Left ventricle myocardium inferior (tissue), 1 donor: Measurements from ENCODE around the gene KRT36. TPM values are rescaled to one million over a fixed set of nuclear protein-coding genes. Genes with fewer than 3 reads are reported as not detected.
A peak's percentile ranks its signal among the peaks of the same experiment; 100 is the strongest.

Source experiments
- DNase-seq: peaks from one replicate; pipeline ENCODE4 v3.0.0-alpha.2; 2020
- H3K27ac ChIP-seq: fragments of 200-600 bp; replicated peaks from 2 replicates; pipeline ENCODE4 v1.8.0; 2021
- H3K27me3 ChIP-seq: fragments of 200-600 bp; 2 replicates; pipeline ENCODE4 v1.8.0; 2021; ENCODE audit warnings: low read depth
- H3K36me3 ChIP-seq: fragments of 200-600 bp; 2 replicates; pipeline ENCODE4 v1.8.0; 2021
- H3K4me1 ChIP-seq: fragments of 200-600 bp; 2 replicates; pipeline ENCODE4 v1.8.0; 2021
- H3K4me3 ChIP-seq: fragments of 200-600 bp; 2 replicates; pipeline ENCODE4 v1.8.0; 2021; ENCODE audit warnings: mild to moderate bottlenecking, moderate library complexity
- H3K9me3 ChIP-seq: fragments of 200-600 bp; replicated peaks from 2 replicates; pipeline ENCODE4 v1.8.0; 2021
- CTCF ChIP-seq: fragments of 200-600 bp; IDR thresholded peaks from 2 replicates; pipeline ENCODE4 v1.8.0; 2021; ENCODE audit warnings: antibody characterized with exemption, mild to moderate bottlenecking, borderline replicate concordance
- intact Hi-C: fragments of 100-400 bp; cut with micrococcal nuclease; formaldehyde crosslinking; loops from one replicate; pipeline ENCODE4 v1.11.0; 2022
- total RNA-seq: library from RNA; stranded (reverse); fragmentation: NEBNext Ultra II Directional; extraction: Animal tissue kit (Norgen Biotek cat#: 25700); gene quantifications from one replicate; pipeline ENCODE4 v1.2.1, GENCODE V29; 2021
- donor health status: DM: no; HTN: yes; CAD: no; lungs with severe emphysema.

KRT36 gene
- total RNA-seq, 1 donor from 2014 or later = not detected

GRCh38 chr17:41531993-41532392, 42.3 kb upstream of the KRT36 start:
- Histone ChIP-seq H3K4me3 (no peak overlapping the region), H3K9me3 (no peaks in the 10 kb centered on the region), H3K27ac (no peak overlapping the region), H3K4me1 (peaks cover 10% of the 10 kb centered on the region), H3K36me3 (no peaks in the 10 kb centered on the region), H3K27me3 (peaks cover 97% of the 10 kb centered on the region)
- intact Hi-C loops = no loop called here
- no peak for DNase-seq
- TF ChIP-seq CTCF = no peak

- Histone ChIP-seq H3K4me3 (no peak overlapping the region), H3K36me3 (no peaks in the 10 kb centered on the region), H3K4me1 (peaks cover 10% of the 10 kb centered on the region), H3K27ac (no peak overlapping the region), H3K9me3 (no peaks in the 10 kb centered on the region), H3K27me3 (peaks cover 97% of the 10 kb centered on the region)
- TF ChIP-seq CTCF = no peak
- DNase-seq = no peak
- intact Hi-C loops = no loop called here
These were observed 40.6 kb upstream of the KRT36 start for GRCh38 chr17:41530062-41531048.

- Histone ChIP-seq H3K9me3 (no peaks in the 10 kb centered on the region), H3K27ac (no peak overlapping the region), H3K4me1 (peaks cover 10% of the 10 kb centered on the region), H3K36me3 (no peaks in the 10 kb centered on the region), H3K4me3 (no peak overlapping the region), H3K27me3 (peaks cover 95% of the 10 kb centered on the region)
- DNase-seq = no peak
- TF ChIP-seq CTCF = no peak
- intact Hi-C loops = no loop called here
These were observed 39.8 kb upstream of the KRT36 start for GRCh38 chr17:41529491-41529915.

- TF ChIP-seq CTCF = no peak
- Histone ChIP-seq H3K4me1 (peaks cover 10% of the 10 kb centered on the region), H3K36me3 (no peaks in the 10 kb centered on the region), H3K27me3 (peaks cover 95% of the 10 kb centered on the region), H3K27ac (no peak overlapping the region), H3K9me3 (no peaks in the 10 kb centered on the region), H3K4me3 (no peak overlapping the region)
- no peak for DNase-seq
- intact Hi-C loops = no loop called here
These were observed 39.2 kb upstream of the KRT36 start for GRCh38 chr17:41528959-41529353.

- H3K27me3 ChIP-seq = peaks cover 95% of the 10 kb centered on the region
- intact Hi-C loops = no loop called here
- no peaks in the 10 kb centered on the region for H3K9me3 ChIP-seq
- no peak overlapping the region for H3K27ac ChIP-seq
- peak overlapping the region; percentile 45 for H3K4me3 ChIP-seq
- no peak for DNase-seq
- no peak for TF ChIP-seq CTCF
- H3K4me1 ChIP-seq = peaks cover 10% of the 10 kb centered on the region
- no peaks in the 10 kb centered on the region for H3K36me3 ChIP-seq
These were observed 37.6 kb upstream of the KRT36 start for GRCh38 chr17:41527063-41528023.
